Ascending aorta (tissue), 2 donors: ENCODE measurements around the gene PCARE. TPM values are rescaled to one million over a fixed set of nuclear protein-coding genes. Genes with fewer than 3 reads are reported as not detected.
A peak's percentile ranks its signal among the peaks of the same experiment; 100 is the strongest.

Source experiments
- DNase-seq, 2 donors: peaks; one replicate each; pipeline ENCODE4 v3.0.0-alpha.2; 2019; ENCODE audit warnings: low spot score in 2 of 2
- H3K27ac ChIP-seq, 2 donors: fragments of 200-600 bp; sonication (generic); one replicate each; pipeline ENCODE4 v1.5.1; 2016 to 2017; ENCODE audit warnings: mild to moderate bottlenecking in 1 of 2
- H3K27me3 ChIP-seq: fragments of 200-600 bp; sonication (generic); one replicate; pipeline ENCODE4 v1.5.1; 2017
- H3K36me3 ChIP-seq, 2 donors: fragments of 200-600 bp; sonication (generic); one replicate each; pipeline ENCODE4 v1.5.1; 2016
- H3K4me1 ChIP-seq, 2 donors: fragments of 200-600 bp; sonication (generic); one replicate each; pipeline ENCODE4 v1.5.1; 2016 to 2017; ENCODE audit warnings: mild to moderate bottlenecking in 1 of 2
- H3K4me3 ChIP-seq, 2 donors: fragments of 200-600 bp; sonication (generic); one replicate each; pipeline ENCODE4 v1.5.1; 2016 to 2017; ENCODE audit warnings: mild to moderate bottlenecking in 1 of 2
- H3K9me3 ChIP-seq, 2 donors: fragments of 200-600 bp; sonication (generic); one replicate each; pipeline ENCODE4 v1.5.1; 2016
- CTCF ChIP-seq, 3 experiments: fragments of 200-600 bp in 2 of 3; fragments of 450-650 bp in 1 of 3; sonication (generic) in 2 of 3; IDR thresholded peaks; one replicate each; pipeline ENCODE4 v1.5.1; 2016 to 2019; ENCODE audit warnings: antibody characterized with exemption in 3 of 3, mild to moderate bottlenecking in 1 of 3, moderate library complexity in 1 of 3
- intact Hi-C: fragments of 100-400 bp; cut with DNase I; formaldehyde crosslinking; loops from one replicate; pipeline ENCODE4 v1.15.1; 2023
- total RNA-seq: library from RNA; depleted of rRNA; stranded (reverse); fragments of >200 nt; gene quantifications from one replicate; pipeline ENCODE4 v1.1.0, GENCODE V29; 2016

Gene PCARE
- total RNA-seq, 1 donor from 2014 or later, result not detected

DNA sequence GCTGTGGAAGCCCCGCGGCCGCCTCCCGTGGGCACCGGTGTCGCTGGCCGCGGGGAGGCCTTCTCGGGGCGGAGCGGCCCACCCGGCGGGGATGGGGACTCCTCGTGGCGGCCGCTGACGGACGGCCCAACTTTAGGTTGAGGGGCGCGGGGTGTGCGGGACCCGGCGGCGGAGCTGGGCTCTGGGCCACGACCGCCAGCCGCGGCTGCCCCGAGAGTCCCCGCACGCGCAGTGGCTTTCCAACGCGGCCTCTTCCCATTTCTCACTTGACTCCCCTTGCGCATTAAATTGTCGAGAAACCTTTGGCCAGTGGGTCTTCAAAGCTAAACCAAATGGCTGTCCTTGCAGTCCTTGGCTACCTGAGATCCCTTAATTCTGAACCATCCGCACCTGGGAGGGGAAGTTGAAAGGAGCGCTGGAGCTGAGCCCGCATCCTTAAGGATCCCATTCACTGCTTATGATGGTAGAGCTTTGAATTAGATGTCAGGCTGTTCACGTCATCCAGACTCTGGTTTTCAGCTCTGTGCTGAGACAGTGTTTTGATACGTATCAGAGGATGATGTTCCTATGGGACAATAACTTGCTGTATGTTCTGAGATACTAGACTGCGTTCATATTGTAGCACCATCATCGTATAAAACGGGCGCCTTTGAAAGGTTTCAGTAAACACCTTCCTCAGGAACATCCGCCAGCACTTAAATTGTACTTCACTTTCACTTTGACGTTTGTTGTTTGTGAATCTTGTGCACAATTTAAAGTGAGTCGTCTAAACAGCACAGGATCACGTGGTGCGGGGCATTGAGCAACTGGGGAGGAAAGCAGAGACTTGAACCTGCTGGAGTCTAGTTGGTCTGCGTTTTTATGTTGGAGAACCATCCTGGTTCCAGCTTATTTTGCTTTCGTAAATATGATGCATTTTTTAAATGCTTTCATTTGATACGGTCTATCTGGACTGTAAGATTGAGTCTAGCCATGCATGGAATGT, 41.8 kb upstream of the PCARE start:
- peak overlapping the region; percentile 57 to 73 for H3K27ac ChIP-seq
- TF ChIP-seq CTCF (IDR thresholded peaks at IDR 0.05), result no peak
- no peaks in the 10 kb centered on the region for H3K27me3 ChIP-seq
- intact Hi-C loops, result loop anchor here (5.0 to 10.0 kb wide), 2 partner anchors 81 to 1029 kb away; partner anchors contain the start of gene YPEL5
- H3K4me1 ChIP-seq, result peaks cover 0 to 14% of the 10 kb centered on the region in 2 donors
- peak overlapping the region; percentile 74 to 86 for H3K4me3 ChIP-seq
- peak; percentile 39 to 81 for DNase-seq
- no peaks in the 10 kb centered on the region for H3K36me3 ChIP-seq
- H3K9me3 ChIP-seq, result no peaks in the 10 kb centered on the region

GRCh38 chr2:29114946-29115609, 40.8 kb upstream of the PCARE start, which contains the start of gene CLIP4:
TSS of gene CLIP4 (plus strand) at chr2:29115415. CDS start at chr2:29121389, 5,974 bp downstream.
- intact Hi-C loops, result loop anchor here (5.0 to 10.0 kb wide), 2 partner anchors 82 to 1030 kb away; partner anchors contain the start of gene YPEL5
- Histone ChIP-seq H3K27ac (peak within 1 kb of the TSS; percentile 73 to 78), H3K4me3 (peak within 1 kb of the TSS; percentile 74 to 86), H3K36me3 (no peaks in the 10 kb centered on the region), H3K4me1 (peaks cover 0 to 14% of the 10 kb centered on the region in 2 donors), H3K9me3 (no peaks in the 10 kb centered on the region), H3K27me3 (no peaks in the 10 kb centered on the region)
- peak in 1 of 2 donors; percentile 80 for DNase-seq
- TF ChIP-seq CTCF (IDR thresholded peaks at IDR 0.05), result no peak

DNA sequence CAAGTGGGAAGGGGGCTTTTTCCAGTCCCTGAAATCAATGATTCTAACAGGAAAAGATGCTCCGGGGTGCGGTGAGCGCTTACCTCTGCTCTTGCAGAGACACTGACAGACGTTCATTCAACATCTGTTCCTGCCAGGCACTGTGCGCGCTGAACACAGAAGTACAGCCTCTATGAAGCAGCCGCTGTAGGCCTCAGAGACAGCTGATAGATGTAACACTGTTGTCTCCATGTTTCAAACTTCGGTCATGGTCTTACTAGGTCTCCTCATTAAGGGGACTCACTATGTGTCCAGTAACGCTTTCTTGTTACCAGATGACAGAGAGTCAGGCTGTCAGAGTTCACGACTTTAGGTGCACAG, 40.2 kb upstream of the PCARE start:
- TF ChIP-seq CTCF (IDR thresholded peaks at IDR 0.05), result no peak

GRCh38 chr2:29113891-29114321, 39.6 kb upstream of the PCARE start:
- Histone ChIP-seq H3K27me3 (no peaks in the 10 kb centered on the region), H3K36me3 (no peaks in the 10 kb centered on the region), H3K27ac (no peak overlapping the region), H3K4me3 (no peak overlapping the region), H3K4me1 (peaks cover 0 to 14% of the 10 kb centered on the region in 2 donors), H3K9me3 (no peaks in the 10 kb centered on the region)
- TF ChIP-seq CTCF (IDR thresholded peaks at IDR 0.05), result no peak
- intact Hi-C loops, result loop anchor here (10.0 kb wide), 1 partner anchor 1031 kb away; the partner anchor contains the start of gene YPEL5
- peak; percentile 23 to 73 for DNase-seq

More for the DNA sequence above, 40.2 kb upstream of the PCARE start:
- no peaks in the 10 kb centered on the region for H3K27me3 ChIP-seq
- peak overlapping the region; percentile 59 to 78 for H3K27ac ChIP-seq
- H3K36me3 ChIP-seq, result no peaks in the 10 kb centered on the region
- H3K4me3 ChIP-seq, result peak overlapping the region in 1 of 2 donors; percentile 74
- peaks cover 0 to 14% of the 10 kb centered on the region in 2 donors for H3K4me1 ChIP-seq
- intact Hi-C loops, result loop anchor here (10.0 kb wide), 1 partner anchor 1030 kb away; the partner anchor contains the start of gene YPEL5
- no peak for DNase-seq
- H3K9me3 ChIP-seq, result no peaks in the 10 kb centered on the region

DNA sequence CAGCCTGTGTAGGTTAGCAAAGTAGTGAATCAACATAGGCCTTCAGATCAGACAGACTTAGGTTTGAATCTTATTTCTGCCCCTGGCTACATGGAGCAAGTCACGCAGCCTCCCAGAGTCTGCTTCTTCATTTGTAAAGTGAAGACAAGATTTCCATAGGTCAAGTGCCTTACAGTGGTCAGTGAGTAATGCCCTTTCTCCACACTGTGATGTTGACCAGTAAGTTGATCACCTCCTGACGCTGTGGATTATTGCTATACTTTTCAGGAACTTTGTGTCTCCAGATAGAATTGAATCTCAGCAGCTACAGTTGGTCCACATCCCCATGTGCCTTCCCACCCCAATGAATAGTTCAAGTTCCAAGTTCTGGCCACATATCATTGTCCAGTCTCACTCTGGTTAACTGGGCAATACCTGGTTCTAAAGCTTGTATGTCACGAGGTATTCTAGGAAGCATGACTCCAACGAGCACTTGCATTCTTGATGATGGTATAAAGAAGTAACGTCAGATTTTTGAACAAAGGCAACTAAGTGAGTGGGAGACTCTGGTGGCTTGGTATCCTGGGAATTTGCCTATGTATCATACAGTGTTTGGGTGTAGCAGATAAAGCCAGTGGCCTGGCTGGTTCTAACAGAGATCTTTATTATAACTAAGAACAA, 38.8 kb upstream of the PCARE start:
- Histone ChIP-seq H3K9me3 (no peaks in the 10 kb centered on the region), H3K27ac (no peak overlapping the region), H3K4me3 (no peak overlapping the region), H3K36me3 (no peaks in the 10 kb centered on the region), H3K27me3 (no peaks in the 10 kb centered on the region), H3K4me1 (peaks cover 0 to 13% of the 10 kb centered on the region in 2 donors)
- no peak for DNase-seq
- intact Hi-C loops, result loop anchor here (10.0 kb wide), 1 partner anchor 1032 kb away; the partner anchor contains the start of gene YPEL5
- no peak for TF ChIP-seq CTCF (IDR thresholded peaks at IDR 0.05)
